Right kidney (tissue), 1 donor: ENCODE measurements around the gene SLC9A9.
A peak's percentile ranks its signal among the peaks of the same experiment; 100 is the strongest.

Experiments used
- DNase-seq: peaks from one replicate; pipeline ENCODE4 v3.0.0-alpha.2; 2016

The SLC9A9 gene

GRCh38 chr3:143644370-143645089, 203.7 kb downstream of the SLC9A9 start:
- peak; percentile 54 for DNase-seq

- DNase-seq, result no peak
Measured at GRCh38 chr3:143643905-143644304, 204.4 kb downstream of the SLC9A9 start.

GRCh38 chr3:143640774-143641173, 207.5 kb downstream of the SLC9A9 start:
- DNase-seq, result no peak

GRCh38 chr3:143637133-143637532, 211.1 kb downstream of the SLC9A9 start:
- DNase-seq, result no peak

- no peak for DNase-seq
Measured at GRCh38 chr3:143634991-143635390, 213.3 kb downstream of the SLC9A9 start.

- no peak for DNase-seq
Measured at GRCh38 chr3:143634427-143634826, 213.8 kb downstream of the SLC9A9 start.

- no peak for DNase-seq
Measured at GRCh38 chr3:143633816-143634215, 214.5 kb downstream of the SLC9A9 start.

- DNase-seq, result no peak
Measured at GRCh38 chr3:143629726-143630125, 218.5 kb downstream of the SLC9A9 start.

GRCh38 chr3:143628971-143629370, 219.3 kb downstream of the SLC9A9 start:
- DNase-seq, result no peak

GRCh38 chr3:143627336-143627735, 220.9 kb downstream of the SLC9A9 start:
- DNase-seq, result no peak

- DNase-seq, result no peak
Measured at GRCh38 chr3:143619231-143619630, 229.0 kb downstream of the SLC9A9 start.

GRCh38 chr3:143617050-143617449, 231.2 kb downstream of the SLC9A9 start:
- DNase-seq, result no peak

- no peak for DNase-seq
Measured at GRCh38 chr3:143613226-143613625, 235.0 kb downstream of the SLC9A9 start.

GRCh38 chr3:143612541-143612940, 235.7 kb downstream of the SLC9A9 start:
- no peak for DNase-seq

GRCh38 chr3:143608966-143609365, 239.3 kb downstream of the SLC9A9 start:
- no peak for DNase-seq

GRCh38 chr3:143605233-143605950, 242.9 kb downstream of the SLC9A9 start:
- DNase-seq, result no peak

- DNase-seq, result no peak
Measured at GRCh38 chr3:143604402-143605185, 243.7 kb downstream of the SLC9A9 start.

- no peak for DNase-seq
Measured at GRCh38 chr3:143603774-143604173, 244.5 kb downstream of the SLC9A9 start.

- DNase-seq, result no peak
Measured at GRCh38 chr3:143601723-143602484, 246.4 kb downstream of the SLC9A9 start.

- no peak for DNase-seq
Measured at GRCh38 chr3:143600756-143601718, 247.2 kb downstream of the SLC9A9 start.
